Fibroblast of lung (primary cell): ENCODE results near the gene DGKE. TPM values are rescaled to one million over a fixed set of nuclear protein-coding genes. Genes with fewer than 3 reads are reported as not detected.

Experiments
- DNase-seq, 2 donors: peaks; one replicate each; pipeline versions ENCODE4 v3.0.0 to v3.0.0-alpha.2; 2010; ENCODE audit warnings: low read depth in 2 of 2
- H2AFZ ChIP-seq: 2 replicates; pipeline ENCODE4 v1.5.1; 2012; ENCODE audit warnings: low read length, control low read depth, inconsistent platforms
- H3K27ac ChIP-seq: 2 replicates; pipeline ENCODE4 v1.5.1; 2011; ENCODE audit warnings: low read length, control low read depth; ENCODE audit not compliant: insufficient read depth
- H3K27me3 ChIP-seq: 2 replicates; pipeline ENCODE4 v1.5.1; 2011; ENCODE audit warnings: mild to moderate bottlenecking, low read length; ENCODE audit not compliant: control insufficient read depth, insufficient read depth
- H3K36me3 ChIP-seq: 2 replicates; pipeline ENCODE4 v1.5.1; 2011; ENCODE audit warnings: low read length; ENCODE audit not compliant: control insufficient read depth, insufficient read depth
- H3K4me1 ChIP-seq: 2 replicates; pipeline ENCODE4 v1.5.1; 2011; ENCODE audit warnings: low read length; ENCODE audit not compliant: control insufficient read depth, insufficient read depth; ENCODE audit errors: extremely low read depth
- H3K4me2 ChIP-seq: 2 replicates; pipeline ENCODE4 v1.5.1; 2011; ENCODE audit warnings: low read length, control low read depth; ENCODE audit not compliant: insufficient read depth; ENCODE audit errors: extremely low read depth
- H3K4me3 ChIP-seq, 4 experiments: fragments of 200-600 bp in 1 of 4; sonication (generic) in 1 of 4; replicated peaks in 1 of 4; 2 replicates each; pipeline ENCODE4 v1.5.1; 2011 to 2016; ENCODE audit warnings: low read length in 4 of 4, low read depth in 3 of 4, mild to moderate bottlenecking in 3 of 4, control low read depth in 2 of 4, inconsistent platforms in 1 of 4, mixed read lengths in 1 of 4; ENCODE audit not compliant: insufficient read depth in 1 of 4; ENCODE audit errors: control extremely low read depth in 1 of 4
- H3K79me2 ChIP-seq: 2 replicates; pipeline ENCODE4 v1.5.1; 2012; ENCODE audit warnings: mild to moderate bottlenecking, low read length, inconsistent platforms; ENCODE audit not compliant: control insufficient read depth, insufficient read depth
- H3K9ac ChIP-seq: 2 replicates; pipeline ENCODE4 v1.5.1; 2011; ENCODE audit warnings: mild to moderate bottlenecking, low read length, control low read depth; ENCODE audit not compliant: insufficient read depth
- H3K9me3 ChIP-seq: 2 replicates; pipeline ENCODE4 v1.5.1; 2012; ENCODE audit warnings: low read depth, low read length; ENCODE audit not compliant: control insufficient read depth, insufficient read depth
- H4K20me1 ChIP-seq: 2 replicates; pipeline ENCODE4 v1.5.1; 2011; ENCODE audit warnings: low read length; ENCODE audit not compliant: control insufficient read depth, insufficient read depth; ENCODE audit errors: extremely low read depth
- EZH2 ChIP-seq: IDR thresholded peaks from 2 replicates; pipeline ENCODE4 v1.5.1; 2012; ENCODE audit warnings: low read length, control low read depth, mild to moderate bottlenecking; ENCODE audit errors: missing control alignments
- polyA plus RNA-seq, 2 donors: library from polyadenylated mRNA; depleted of rRNA in 1 of 2; stranded (reverse) in 1 of 2; unstranded in 1 of 2; fragments of >200 nt; gene quantifications; 2 replicates each; pipeline ENCODE4 v1.2.1, GENCODE V29; 2011 to 2012; ENCODE audit warnings: missing spikeins in 1 of 2
- total RNA-seq: library from RNA; depleted of rRNA; stranded (reverse); fragments of >200 nt; gene quantifications from 2 replicates; pipeline ENCODE4 v1.2.1, GENCODE V29; 2014
- TF ChIP-seq, protein P1 (sequence below), 2 donors: IDR thresholded peaks in 1 of 2; conservative IDR thresholded peaks in 1 of 2; 1 replicate in 1 of 2; 2 replicates in 1 of 2; pipeline ENCODE4 v1.5.1; 2011 to 2012; ENCODE audit warnings: low read length in 2 of 2, control low read depth in 1 of 2, inconsistent platforms in 1 of 2, low read depth in 1 of 2, mild to moderate bottlenecking in 1 of 2

Gene DGKE
- total and polyA plus RNA-seq, 2 donors (not counting 1 experiment from before 2014, with no cell fraction given) = 2.5 to 6.4 TPM

DNA sequence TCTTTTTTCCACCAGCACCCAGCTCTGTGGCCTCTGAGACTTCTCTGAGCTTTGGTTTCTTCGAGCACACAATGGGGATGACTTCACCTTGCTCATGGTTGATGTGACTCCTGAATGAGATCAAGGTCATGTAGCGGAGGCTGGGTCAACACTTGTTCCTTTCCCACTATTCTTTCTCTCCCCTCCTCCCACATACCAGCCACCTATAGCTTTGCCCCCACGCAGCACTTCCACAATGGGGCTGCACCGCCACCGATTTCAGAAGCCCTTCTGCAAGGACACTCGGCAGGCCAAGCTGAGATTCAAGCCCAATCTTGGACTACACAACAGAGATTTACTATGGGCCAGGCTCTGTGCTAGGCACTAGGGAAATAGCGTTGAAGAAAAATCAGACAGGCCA lies 65.5 kb downstream of the DGKE start:
- Histone ChIP-seq H3K27ac (no peak overlapping the region), H3K9ac (no peak overlapping the region), H3K79me2 (no peaks in the 10 kb centered on the region), H3K27me3 (no peaks in the 10 kb centered on the region), H3K4me3 (no peak overlapping the region), H3K36me3 (peaks cover 37% of the 10 kb centered on the region), H3K4me1 (no peaks in the 10 kb centered on the region), H3K9me3 (no peaks in the 10 kb centered on the region), H4K20me1 (no peaks in the 10 kb centered on the region), H2AFZ (no peak overlapping the region), H3K4me2 (no peak overlapping the region)
- no peak for TF ChIP-seq EZH2
- TF ChIP-seq, protein P1, sequence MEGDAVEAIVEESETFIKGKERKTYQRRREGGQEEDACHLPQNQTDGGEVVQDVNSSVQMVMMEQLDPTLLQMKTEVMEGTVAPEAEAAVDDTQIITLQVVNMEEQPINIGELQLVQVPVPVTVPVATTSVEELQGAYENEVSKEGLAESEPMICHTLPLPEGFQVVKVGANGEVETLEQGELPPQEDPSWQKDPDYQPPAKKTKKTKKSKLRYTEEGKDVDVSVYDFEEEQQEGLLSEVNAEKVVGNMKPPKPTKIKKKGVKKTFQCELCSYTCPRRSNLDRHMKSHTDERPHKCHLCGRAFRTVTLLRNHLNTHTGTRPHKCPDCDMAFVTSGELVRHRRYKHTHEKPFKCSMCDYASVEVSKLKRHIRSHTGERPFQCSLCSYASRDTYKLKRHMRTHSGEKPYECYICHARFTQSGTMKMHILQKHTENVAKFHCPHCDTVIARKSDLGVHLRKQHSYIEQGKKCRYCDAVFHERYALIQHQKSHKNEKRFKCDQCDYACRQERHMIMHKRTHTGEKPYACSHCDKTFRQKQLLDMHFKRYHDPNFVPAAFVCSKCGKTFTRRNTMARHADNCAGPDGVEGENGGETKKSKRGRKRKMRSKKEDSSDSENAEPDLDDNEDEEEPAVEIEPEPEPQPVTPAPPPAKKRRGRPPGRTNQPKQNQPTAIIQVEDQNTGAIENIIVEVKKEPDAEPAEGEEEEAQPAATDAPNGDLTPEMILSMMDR (conservative IDR thresholded peaks at IDR 0.05 in 1 of 2, IDR thresholded peaks at IDR 0.05 in 1 of 2; ENCODE audit: low read depth in 1 of 2, low read length in 2 of 2) = no peak
- no peak for DNase-seq

DNA sequence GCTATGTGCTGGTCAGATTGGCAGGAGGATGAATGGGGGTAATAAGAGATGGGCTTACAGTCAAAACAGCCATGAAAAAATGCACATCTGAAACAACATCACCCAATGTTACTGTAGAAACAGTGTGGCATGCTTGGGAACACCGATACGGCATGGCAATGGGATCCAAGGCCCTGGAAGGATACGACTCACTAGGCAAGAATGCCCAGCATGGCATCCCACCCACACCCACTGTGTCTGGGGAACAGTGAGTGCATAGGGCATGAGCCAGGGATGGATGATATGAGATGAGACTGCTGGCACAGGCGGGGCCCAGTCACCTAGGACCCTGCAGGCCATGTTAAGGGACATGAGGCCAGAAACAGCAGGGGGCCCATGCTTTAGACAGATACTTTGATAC lies 68.4 kb downstream of the DGKE start:
- no peak overlapping the region for H3K27ac ChIP-seq
- peaks cover 31% of the 10 kb centered on the region for H3K36me3 ChIP-seq
- no peak overlapping the region for H3K9ac ChIP-seq
- no peak overlapping the region for H2AFZ ChIP-seq
- no peak overlapping the region for H3K4me2 ChIP-seq
- H4K20me1 ChIP-seq = no peaks in the 10 kb centered on the region
- TF ChIP-seq, protein P1 (conservative IDR thresholded peaks at IDR 0.05 in 1 of 2, IDR thresholded peaks at IDR 0.05 in 1 of 2; ENCODE audit: low read depth in 1 of 2, low read length in 2 of 2) = no peak
- TF ChIP-seq EZH2 = no peak
- DNase-seq = peak in 1 of 2 donors; percentile 52
- H3K4me1 ChIP-seq = no peaks in the 10 kb centered on the region
- no peaks in the 10 kb centered on the region for H3K27me3 ChIP-seq
- no peaks in the 10 kb centered on the region for H3K9me3 ChIP-seq
- no peak overlapping the region for H3K4me3 ChIP-seq
- H3K79me2 ChIP-seq = no peaks in the 10 kb centered on the region

DNA sequence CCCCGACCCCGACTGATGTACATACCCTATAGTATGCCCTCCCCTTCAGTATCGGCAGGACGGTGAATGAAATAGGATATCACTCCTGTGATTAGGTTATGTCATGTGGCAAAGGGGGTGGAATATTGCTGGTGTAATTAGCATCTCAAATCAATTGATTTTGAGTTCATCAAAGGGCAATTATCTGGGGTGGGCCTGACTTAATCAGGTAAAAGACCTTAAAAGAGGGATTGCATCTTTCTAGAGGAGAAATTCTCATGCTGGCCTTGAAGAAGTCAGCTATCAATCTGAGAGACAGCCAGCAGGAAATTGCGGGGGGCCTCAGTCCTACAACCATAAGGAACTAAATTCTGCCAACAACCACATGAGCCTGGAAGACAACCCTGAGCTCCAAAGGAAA lies 69.6 kb downstream of the DGKE start:
- Histone ChIP-seq H2AFZ (no peak overlapping the region), H3K4me3 (no peak overlapping the region), H3K79me2 (no peaks in the 10 kb centered on the region), H3K27ac (no peak overlapping the region), H3K4me2 (no peak overlapping the region), H3K36me3 (peaks cover 30% of the 10 kb centered on the region), H3K4me1 (no peaks in the 10 kb centered on the region), H3K9me3 (no peaks in the 10 kb centered on the region), H3K9ac (no peak overlapping the region), H4K20me1 (no peaks in the 10 kb centered on the region), H3K27me3 (no peaks in the 10 kb centered on the region)
- no peak for TF ChIP-seq EZH2
- TF ChIP-seq, protein P1 (conservative IDR thresholded peaks at IDR 0.05 in 1 of 2, IDR thresholded peaks at IDR 0.05 in 1 of 2; ENCODE audit: low read depth in 1 of 2, low read length in 2 of 2) = no peak
- no peak for DNase-seq
